GM10248 (cell line): Measurements from ENCODE around the gene TDRD7.
"Not testable (repeated sequence)": the region's sequence is repeated elsewhere in the genome, so short reads cannot be mapped to it uniquely, and the experiment has no call there.

Source experiments
- CTCF ChIA-PET: fragments of 300-600 bp; sonication (Branson Sonifier 250); formaldehyde crosslinking; extraction: SDS; loops from one replicate; lab custom pipeline; 2021; ENCODE audit warnings: antibody characterized with exemption; lab: Yijun Ruan, JAX
- POLR2A ChIA-PET: fragments of 350-650 bp; sonication (Branson Sonifier 250); formaldehyde crosslinking; extraction: SDS; loops from one replicate; lab custom pipeline; 2020; ENCODE audit warnings: antibody characterized with exemption; lab: Yijun Ruan, JAX
- DNase-seq: peaks from one replicate; pipeline ENCODE4 v3.0.0; 2012; ENCODE audit errors: extremely low spot score
- CTCF ChIP-seq: IDR thresholded peaks from 2 replicates; pipeline ENCODE4 v1.5.1; 2012; ENCODE audit warnings: mild to moderate bottlenecking, low read depth; ENCODE audit errors: extremely low read depth, missing control alignments, control extremely low read depth

TDRD7 gene

GRCh38 chr9:97487107-97487506, 75.2 kb downstream of the TDRD7 start:
- ChIA-PET CTCF (interaction anchor here (1.0 to 6.0 kb wide), 7 partner anchors 9 to 128 kb away, joined by 3 to 60 read pairs (median 18); partner anchors contain the start of gene TMOD1), POLR2A (no interaction called here)
- DNase-seq: no peak
- no peak for TF ChIP-seq CTCF

- CTCF ChIA-PET: interaction anchor here (1.1 to 6.0 kb wide), 3 partner anchors 13 to 111 kb away, joined by 3 to 60 read pairs (median 22); partner anchors contain the start of gene TMOD1
Observed at GRCh38 chr9:97487861-97488260, 76.0 kb downstream of the TDRD7 start.

GRCh38 chr9:97491216-97491999, 79.5 kb downstream of the TDRD7 start:
- CTCF ChIA-PET: interaction anchor here (1.0 to 2.4 kb wide), 6 partner anchors 10 to 107 kb away, joined by 3 to 15 read pairs (median 6); partner anchors contain the start of gene TMOD1
- TF ChIP-seq CTCF: no peak
- DNase-seq: no peak
- POLR2A ChIA-PET: no interaction called here

More at GRCh38 chr9:97487861-97488260, 76.0 kb downstream of the TDRD7 start:
- POLR2A ChIA-PET: no interaction called here
- DNase-seq: no peak
- TF ChIP-seq CTCF: no peak

- CTCF ChIA-PET: interaction anchor here (1.1 to 12.7 kb wide), 6 partner anchors 8 to 118 kb away, joined by 3 to 159 read pairs (median 12); no protein-coding TSS in a partner anchor
- POLR2A ChIA-PET, DNase-seq: not testable (repeated sequence)
Observed at GRCh38 chr9:97497558-97498375, 85.9 kb downstream of the TDRD7 start.

GRCh38 chr9:97498846-97499245, 87.0 kb downstream of the TDRD7 start:
- CTCF ChIA-PET: interaction anchor here (12.7 kb wide), 1 partner anchor 28 kb away, joined by 159 read pairs; no protein-coding TSS in a partner anchor
- DNase-seq, POLR2A ChIA-PET: not testable (repeated sequence)

GRCh38 chr9:97500263-97500662, 88.4 kb downstream of the TDRD7 start:
- no peak for TF ChIP-seq CTCF
- CTCF ChIA-PET: interaction anchor here (0.8 to 12.7 kb wide), 15 partner anchors 8 to 133 kb away, joined by 3 to 159 read pairs (median 11); partner anchors contain the start of genes NCBP1, TDRD7 and TSTD2
- no peak for DNase-seq
- POLR2A ChIA-PET: interaction anchor here (0.7 kb wide), 1 partner anchor 196 kb away, joined by 10 read pairs; no protein-coding TSS in a partner anchor

GRCh38 chr9:97500765-97501176, 88.9 kb downstream of the TDRD7 start:
- ChIA-PET CTCF (interaction anchor here (0.7 to 12.7 kb wide), 27 partner anchors 9 to 132 kb away, joined by 3 to 159 read pairs (median 4); partner anchors contain the start of genes NCBP1, TDRD7 and TSTD2), POLR2A (interaction anchor here (0.7 to 2.3 kb wide), 4 partner anchors 10 to 196 kb away, joined by 3 to 14 read pairs (median 7); partner anchors contain the start of genes NCBP1 and TSTD2)
- no peak for DNase-seq
- no peak for TF ChIP-seq CTCF
